ENCODE measurements around the gene ULK4.
"Not testable (repeated sequence)": the region's sequence is repeated elsewhere in the genome, so short reads cannot be mapped to it uniquely, and the experiment has no call there.

GRCh38 chr3:41709213-41709612 is 252.7 kb downstream of the ULK4 start:
- TF ChIP-seq, protein P1, sequence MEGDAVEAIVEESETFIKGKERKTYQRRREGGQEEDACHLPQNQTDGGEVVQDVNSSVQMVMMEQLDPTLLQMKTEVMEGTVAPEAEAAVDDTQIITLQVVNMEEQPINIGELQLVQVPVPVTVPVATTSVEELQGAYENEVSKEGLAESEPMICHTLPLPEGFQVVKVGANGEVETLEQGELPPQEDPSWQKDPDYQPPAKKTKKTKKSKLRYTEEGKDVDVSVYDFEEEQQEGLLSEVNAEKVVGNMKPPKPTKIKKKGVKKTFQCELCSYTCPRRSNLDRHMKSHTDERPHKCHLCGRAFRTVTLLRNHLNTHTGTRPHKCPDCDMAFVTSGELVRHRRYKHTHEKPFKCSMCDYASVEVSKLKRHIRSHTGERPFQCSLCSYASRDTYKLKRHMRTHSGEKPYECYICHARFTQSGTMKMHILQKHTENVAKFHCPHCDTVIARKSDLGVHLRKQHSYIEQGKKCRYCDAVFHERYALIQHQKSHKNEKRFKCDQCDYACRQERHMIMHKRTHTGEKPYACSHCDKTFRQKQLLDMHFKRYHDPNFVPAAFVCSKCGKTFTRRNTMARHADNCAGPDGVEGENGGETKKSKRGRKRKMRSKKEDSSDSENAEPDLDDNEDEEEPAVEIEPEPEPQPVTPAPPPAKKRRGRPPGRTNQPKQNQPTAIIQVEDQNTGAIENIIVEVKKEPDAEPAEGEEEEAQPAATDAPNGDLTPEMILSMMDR (IDR thresholded peaks at IDR 0.05) = not testable (repeated sequence)
- TF ChIP-seq TCF12 (IDR thresholded peaks at IDR 0.05); GATA2 (CRISPR knock-in tag; IDR thresholded peaks at IDR 0.05); EP300 (IDR thresholded peaks at IDR 0.05; ENCODE audit: borderline replicate concordance in 1 of 2, low read depth in 1 of 2, low read length in 1 of 2); POLR2AphosphoS5 (IDR thresholded peaks at IDR 0.05; ENCODE audit: low read depth, low read length); RFX5 (IDR thresholded peaks at IDR 0.05; ENCODE audit: low read length); MAX (IDR thresholded peaks at IDR 0.05; ENCODE audit: low read depth): not testable (repeated sequence)
- TF ChIP-seq, protein P2, sequence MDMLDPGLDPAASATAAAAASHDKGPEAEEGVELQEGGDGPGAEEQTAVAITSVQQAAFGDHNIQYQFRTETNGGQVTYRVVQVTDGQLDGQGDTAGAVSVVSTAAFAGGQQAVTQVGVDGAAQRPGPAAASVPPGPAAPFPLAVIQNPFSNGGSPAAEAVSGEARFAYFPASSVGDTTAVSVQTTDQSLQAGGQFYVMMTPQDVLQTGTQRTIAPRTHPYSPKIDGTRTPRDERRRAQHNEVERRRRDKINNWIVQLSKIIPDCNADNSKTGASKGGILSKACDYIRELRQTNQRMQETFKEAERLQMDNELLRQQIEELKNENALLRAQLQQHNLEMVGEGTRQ (IDR thresholded peaks at IDR 0.05; ENCODE audit: borderline replicate concordance, low read depth, low read length) = not testable (repeated sequence)
